DMS153 (cell line): ENCODE results near the gene FADS1.

ENCODE experiments used
- DNase-seq: peaks from one replicate; lab custom pipeline; 2025; lab: John Stamatoyannopoulos, UW

The FADS1 gene

DNA sequence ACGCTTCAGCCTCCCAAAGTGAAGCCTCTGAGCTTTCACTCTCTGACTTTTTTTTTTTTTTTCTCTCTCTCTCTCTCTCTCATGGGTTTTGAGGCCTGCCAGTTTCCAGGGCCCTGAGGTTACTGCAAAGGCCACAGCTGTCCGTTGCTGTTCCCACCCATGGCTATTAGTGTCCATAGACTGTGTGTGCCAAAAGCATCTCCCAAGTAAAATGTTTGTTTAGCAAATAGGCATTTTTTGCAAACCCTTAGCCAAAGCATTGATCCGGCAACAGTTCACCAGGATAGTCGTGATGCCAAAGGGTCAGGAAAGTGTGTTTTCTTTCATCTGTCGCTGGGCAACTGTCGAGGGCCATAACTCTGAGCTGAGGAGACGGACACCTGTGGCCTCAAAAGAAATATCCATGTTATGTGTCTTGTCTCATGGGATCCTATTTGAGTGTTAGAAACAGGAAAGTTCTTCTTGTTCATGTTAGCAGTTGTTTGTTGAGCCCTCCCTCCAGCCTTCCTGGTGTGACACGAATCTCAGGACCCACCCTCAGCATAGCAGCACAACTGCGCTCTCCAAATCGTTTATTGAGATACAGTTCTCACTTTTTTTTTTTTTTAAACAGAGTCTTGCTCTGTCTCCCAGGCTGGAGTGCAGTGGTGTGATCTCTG is 29.7 kb upstream of the FADS1 start:
- DNase-seq = no peak

GRCh38 chr11:61844909-61845565 is 28.2 kb upstream of the FADS1 start:
- no peak for DNase-seq

GRCh38 chr11:61842528-61842820 is 25.7 kb upstream of the FADS1 start:
- DNase-seq = no peak

DNA sequence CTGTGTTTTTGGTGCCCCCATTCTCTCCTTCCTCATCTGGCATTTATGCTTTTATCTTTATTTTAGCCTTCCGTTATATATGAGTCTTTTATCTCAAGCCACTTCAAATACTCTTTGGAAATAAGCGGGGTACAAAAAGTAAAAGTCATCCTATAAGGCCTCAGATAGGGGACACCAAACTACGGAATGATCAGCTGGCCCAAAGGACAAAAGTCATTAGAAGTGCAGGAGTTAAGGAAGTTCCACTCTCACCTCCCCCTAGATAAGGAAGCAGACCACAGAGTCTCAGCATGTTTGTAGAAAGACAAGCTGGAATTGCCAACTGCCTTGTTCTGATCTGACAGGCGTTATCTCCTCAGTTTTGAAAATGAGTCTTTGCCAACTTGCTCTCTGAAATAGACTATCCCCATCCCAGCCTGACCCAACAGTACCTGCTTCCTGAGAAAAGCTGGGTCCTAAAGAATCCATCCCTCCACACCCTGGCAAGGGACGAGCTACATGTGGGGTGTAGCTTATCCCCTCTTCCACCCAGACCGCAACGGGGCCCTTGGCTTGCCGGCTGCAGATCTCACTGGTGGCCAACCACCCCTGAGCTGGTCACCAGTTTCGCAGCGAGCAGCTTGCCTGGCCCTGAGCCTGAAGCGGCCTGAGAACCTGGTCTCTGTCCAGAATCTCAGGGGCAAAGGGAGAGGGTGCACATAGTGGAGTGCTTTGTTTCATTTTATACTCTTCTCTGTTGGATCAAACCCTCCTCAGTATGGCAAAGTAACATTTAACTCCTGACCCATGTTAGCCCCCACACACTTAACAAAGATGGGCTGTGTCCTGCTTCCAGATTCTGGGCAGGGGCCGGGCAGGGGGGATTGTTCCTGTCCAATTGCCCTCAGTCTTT is 25.1 kb upstream of the FADS1 start:
- DNase-seq = no peak

GRCh38 chr11:61840371-61840770 is 23.6 kb upstream of the FADS1 start:
- no peak for DNase-seq

- DNase-seq = no peak
Measured at GRCh38 chr11:61839742-61840141, 22.9 kb upstream of the FADS1 start.

DNA sequence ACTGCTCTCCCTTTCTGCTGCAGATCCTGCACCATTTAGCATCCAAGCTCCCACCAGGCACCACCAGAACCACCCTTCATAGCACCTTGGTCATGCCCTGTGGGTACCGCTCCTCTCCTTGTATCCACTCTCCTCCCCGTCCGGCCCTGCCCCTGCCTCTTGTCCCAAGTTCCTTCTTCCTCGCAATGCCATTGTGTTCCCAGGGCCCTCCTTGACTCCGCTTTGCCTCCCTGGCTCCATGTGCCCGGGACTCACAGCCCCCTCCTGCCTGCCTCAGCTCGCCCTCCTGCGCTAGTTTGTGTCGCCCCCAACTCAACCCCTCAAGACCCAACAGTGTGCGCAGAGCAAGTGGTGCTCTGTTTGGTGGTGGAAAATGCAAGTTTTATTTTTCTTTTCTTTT is 22.1 kb upstream of the FADS1 start:
- DNase-seq = no peak

DNA sequence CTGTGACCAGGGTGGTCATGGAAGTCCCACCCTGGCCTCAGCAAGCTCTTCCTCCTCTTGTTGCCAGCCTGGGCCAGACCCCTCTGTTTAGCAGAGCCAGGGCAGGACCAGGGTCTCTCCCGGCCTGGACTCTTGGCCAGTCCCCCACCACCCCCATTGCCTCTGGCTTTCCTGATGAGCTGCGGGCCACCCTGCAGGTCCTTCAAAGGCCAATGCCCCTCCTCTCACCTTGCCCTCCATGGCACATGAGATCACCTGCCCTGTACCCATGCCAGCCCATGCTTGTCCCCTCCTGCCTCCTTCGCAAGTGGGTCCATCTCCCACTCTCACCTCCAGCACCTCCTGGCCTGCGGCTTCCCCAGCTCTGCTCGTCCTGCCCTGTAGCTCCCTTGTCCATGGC is 21.7 kb upstream of the FADS1 start:
- DNase-seq = no peak

- DNase-seq = no peak
Measured at GRCh38 chr11:61837411-61838005, 20.7 kb upstream of the FADS1 start.

DNA sequence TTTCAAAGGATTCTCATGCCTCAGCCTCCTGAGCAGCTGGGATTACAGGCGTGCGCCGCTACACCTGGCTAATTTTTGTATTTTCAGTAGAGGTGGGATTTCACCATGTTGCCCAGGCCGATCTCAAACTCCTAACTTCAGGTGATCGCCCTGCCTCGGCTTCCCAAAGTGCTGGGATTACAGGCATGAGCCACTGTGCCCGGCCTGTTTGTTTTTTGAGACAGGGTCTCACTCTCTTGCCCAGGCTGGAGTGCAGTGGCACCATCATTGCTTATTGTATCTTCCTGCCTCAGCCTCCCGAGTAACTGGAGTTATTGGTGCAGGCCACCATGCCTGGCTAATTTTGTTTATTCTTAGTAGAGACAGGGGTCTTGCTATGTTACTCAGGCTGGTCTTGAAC is 19.4 kb upstream of the FADS1 start:
- DNase-seq = no peak

- peak; percentile 66 for DNase-seq
Measured at GRCh38 chr11:61834278-61835048, 17.7 kb upstream of the FADS1 start.

GRCh38 chr11:61833926-61834277 is 17.1 kb upstream of the FADS1 start:
- DNase-seq = no peak

- DNase-seq = no peak
Measured at GRCh38 chr11:61833471-61833870, 16.7 kb upstream of the FADS1 start.

DNA sequence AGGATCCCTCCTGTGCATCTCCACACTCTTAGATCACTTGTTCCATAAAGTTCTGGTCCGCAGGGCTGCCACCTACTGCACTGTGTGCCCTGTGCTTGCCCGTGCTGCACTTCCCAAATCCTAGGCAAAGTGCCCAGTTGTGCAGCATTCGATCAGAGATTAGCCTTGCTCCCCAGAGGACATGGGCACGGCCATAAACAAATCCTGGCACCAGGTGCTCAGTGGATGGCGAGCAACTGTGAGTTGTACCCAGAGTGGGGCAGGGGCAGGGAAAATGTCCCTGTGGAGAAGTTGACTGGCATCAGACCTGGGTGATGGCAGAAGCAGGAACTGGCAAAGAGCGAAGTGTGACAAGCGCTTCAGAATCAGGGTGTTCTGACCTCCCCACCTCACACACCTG is 16.0 kb upstream of the FADS1 start:
- DNase-seq = peak; percentile 12

GRCh38 chr11:61832207-61832606 is 15.4 kb upstream of the FADS1 start:
- no peak for DNase-seq

- no peak for DNase-seq
Measured at GRCh38 chr11:61830237-61831105, 13.7 kb upstream of the FADS1 start.

- no peak for DNase-seq
Measured at GRCh38 chr11:61829806-61830205, 13.0 kb upstream of the FADS1 start.

- no peak for DNase-seq
Measured at GRCh38 chr11:61828629-61829407, 12.0 kb upstream of the FADS1 start.

DNA sequence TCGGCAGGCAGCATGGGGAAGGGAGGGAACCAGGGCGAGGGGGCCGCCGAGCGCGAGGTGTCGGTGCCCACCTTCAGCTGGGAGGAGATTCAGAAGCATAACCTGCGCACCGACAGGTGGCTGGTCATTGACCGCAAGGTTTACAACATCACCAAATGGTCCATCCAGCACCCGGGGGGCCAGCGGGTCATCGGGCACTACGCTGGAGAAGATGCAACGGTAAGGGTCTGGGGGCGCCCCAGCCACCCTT is 11.5 kb upstream of the FADS1 start:
- DNase-seq = no peak

GRCh38 chr11:61827571-61828378 is 11.0 kb upstream of the FADS1 start, which contains the start of gene FADS2:
TSS of gene FADS2 (plus strand) at chr11:61828300. CDS start at chr11:61828391, 91 bp downstream.
- peak; percentile 95 for DNase-seq
